Upper lobe of left lung (tissue), 4 donors: ENCODE results near the gene TMC6.

Experiments
- CTCF ChIP-seq, 6 experiments: fragments of 450-650 bp in 4 of 6; fragments of 200-600 bp in 2 of 6; sonication (generic) in 2 of 6; IDR thresholded peaks; one replicate each; pipeline ENCODE4 v1.5.1; 2016 to 2019; ENCODE audit warnings: antibody characterized with exemption in 6 of 6
- EP300 ChIP-seq, 4 donors: sonication (generic); formaldehyde crosslinking; IDR thresholded peaks; one replicate each; pipeline ENCODE4 v1.5.1; 2017; ENCODE audit warnings: antibody characterized with exemption in 4 of 4, control low read depth in 2 of 4
- POLR2A ChIP-seq, 4 donors: fragments of 450-650 bp; IDR thresholded peaks; one replicate each; pipeline ENCODE4 v1.5.1; 2016 to 2017; ENCODE audit warnings: antibody characterized with exemption in 4 of 4, mild to moderate bottlenecking in 2 of 4
- POLR2AphosphoS5 ChIP-seq, 2 donors: sonication (generic); formaldehyde crosslinking; IDR thresholded peaks; one replicate each; pipeline ENCODE4 v1.5.1; 2017; ENCODE audit warnings: antibody characterized with exemption in 2 of 2

- no peak for TF ChIP-seq POLR2AphosphoS5 (IDR thresholded peaks at IDR 0.05)
- no peak for TF ChIP-seq CTCF (IDR thresholded peaks at IDR 0.05)
- no peak for TF ChIP-seq EP300 (IDR thresholded peaks at IDR 0.05)
- no peak for TF ChIP-seq POLR2A (IDR thresholded peaks at IDR 0.05)
These were observed 32.5 kb downstream of the TMC6 start for GRCh38 chr17:78096093-78096492.
